ENCODE results near the gene LAMTOR4.

DNA sequence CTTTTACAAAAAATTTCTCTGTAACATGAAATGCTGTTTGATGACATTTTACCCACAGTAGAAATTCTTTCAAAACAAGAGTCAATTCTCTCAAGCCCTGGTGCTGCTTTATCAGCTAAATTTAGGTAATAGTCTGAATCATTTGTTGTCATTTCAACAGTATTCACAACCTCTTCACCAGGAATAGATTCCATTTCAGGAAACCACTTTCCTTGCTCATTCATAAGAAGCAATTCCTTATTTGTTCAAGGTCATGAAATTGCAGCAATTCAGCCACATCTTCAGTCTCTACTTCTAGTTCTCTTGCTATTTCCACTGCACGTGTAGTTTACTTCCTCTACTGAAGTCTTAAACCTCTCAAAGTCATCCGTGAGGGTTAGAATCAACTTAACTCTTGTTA lies 43.1 kb downstream of the LAMTOR4 start:
- TF ChIP-seq CEBPB (IDR thresholded peaks at IDR 0.05) (no peak), YY1 (IDR thresholded peaks at IDR 0.05; ENCODE audit: low read depth) (no peak)

All from Ishikawa (cell line).